H1 (cell line): ENCODE measurements around the gene MZT2A.
"Not testable (repeated sequence)": the region's sequence is repeated elsewhere in the genome, so short reads cannot be mapped to it uniquely, and the experiment has no call there.

Source experiments
- GABPA ChIP-seq: IDR thresholded peaks from 2 replicates; pipeline ENCODE4 v1.6.1; 2011; ENCODE audit warnings: mild to moderate bottlenecking, low read length, moderate library complexity, borderline replicate concordance; ENCODE audit not compliant: insufficient read depth
- RAD21 ChIP-seq, 2 experiments: IDR thresholded peaks in 1 of 2; conservative IDR thresholded peaks in 1 of 2; 2 replicates each; pipeline ENCODE4 v1.6.1; 2011; ENCODE audit warnings: low read depth in 2 of 2, low read length in 2 of 2, improper control_type of control experiment in 1 of 2, inconsistent platforms in 1 of 2, mild to moderate bottlenecking in 1 of 2, moderate library complexity in 1 of 2
- SAP30 ChIP-seq: fragments of 300-600 bp; sonication (generic); IDR thresholded peaks from 2 replicates; pipeline ENCODE4 v1.7.1; 2012; ENCODE audit warnings: low read length, moderate library complexity, mild to moderate bottlenecking, inconsistent platforms; ENCODE audit not compliant: insufficient read depth, insufficient replicate concordance
- SP2 ChIP-seq: IDR thresholded peaks from 2 replicates; pipeline ENCODE4 v1.6.1; 2012; ENCODE audit warnings: mild to moderate bottlenecking, low read length, inconsistent platforms

DNA sequence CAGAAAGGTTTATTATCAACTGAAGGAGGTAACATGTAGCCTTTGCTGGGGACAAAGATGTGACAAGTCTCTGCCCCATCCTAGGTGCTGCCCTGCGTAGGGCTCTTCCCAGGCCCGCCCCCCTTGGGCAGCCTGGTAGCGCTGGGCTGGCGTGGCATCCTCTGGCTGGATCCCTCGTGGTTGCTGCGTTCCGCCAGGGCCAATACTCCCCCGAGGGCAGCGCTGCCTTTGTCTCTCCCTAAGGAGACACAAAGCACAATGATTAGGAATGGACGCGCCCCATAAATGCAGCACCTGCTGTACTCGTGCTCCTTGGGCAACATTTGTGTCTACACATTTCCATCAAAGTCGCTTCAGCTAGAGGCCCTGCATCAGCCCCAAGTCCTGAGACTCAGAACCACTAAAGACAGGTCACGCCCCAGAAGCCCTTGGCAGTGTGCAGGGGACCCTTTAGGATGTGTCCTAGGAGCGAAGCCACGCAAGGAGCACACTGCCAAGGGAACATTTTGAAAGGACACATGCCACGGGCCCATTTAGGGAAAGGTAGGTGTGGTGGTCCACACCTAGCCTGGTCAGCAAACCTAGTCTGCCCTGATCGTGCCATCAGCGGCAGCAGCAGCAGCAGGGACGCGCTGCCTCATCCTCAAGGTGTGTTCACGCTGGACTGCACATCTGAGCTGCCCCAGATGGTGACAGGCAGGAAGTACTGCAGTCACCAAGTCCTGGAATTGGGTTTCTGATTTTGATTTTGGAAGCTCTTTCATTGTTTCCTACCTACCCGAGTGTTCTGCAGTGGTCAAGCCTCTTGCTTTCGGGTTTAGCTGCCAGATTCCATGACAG, 8.0 kb downstream of the MZT2A start:
- TF ChIP-seq RAD21 (IDR thresholded peaks at IDR 0.05 in 1 of 2, conservative IDR thresholded peaks at IDR 0.05 in 1 of 2; ENCODE audit: low read depth in 2 of 2, low read length in 2 of 2); SAP30; SP2; GABPA: not testable (repeated sequence)
